ENCODE results near the gene VSIR. TPM values are rescaled to one million over a fixed set of nuclear protein-coding genes. Genes with fewer than 3 reads are reported as not detected.

Gene VSIR
- total and polyA plus RNA-seq, 12 donors = 36.6 to 112 (median 69.0) TPM

DNA sequence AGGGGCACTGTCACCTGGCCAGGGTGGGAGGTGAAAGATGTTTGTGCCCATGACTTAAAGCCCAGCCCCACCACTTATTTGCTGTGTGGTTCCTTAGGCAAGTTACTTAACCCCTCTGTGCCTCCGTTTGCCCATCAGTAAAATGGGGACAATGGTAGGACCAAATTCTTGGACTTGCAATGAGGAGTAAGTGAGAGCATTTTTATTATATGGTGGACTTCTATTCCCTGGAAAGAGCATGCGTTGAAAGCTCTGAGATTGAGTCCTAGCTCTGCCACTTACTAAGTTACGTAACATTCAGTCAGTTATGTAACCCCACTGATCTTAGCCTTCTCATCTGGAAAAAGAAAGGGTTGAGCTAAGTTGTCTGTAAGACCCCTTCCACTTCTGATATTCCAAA lies 18.8 kb downstream of the VSIR start:
- H3K9me3 ChIP-seq = no peaks in the 10 kb centered on the region
- no peaks in the 10 kb centered on the region for H3K27me3 ChIP-seq
- ATAC-seq (no peak), DNase-seq (no peak)
- WGBS, 2 donors = 84 to 85% methylated on average over 3 of the region's 3 CpGs
- peaks cover 4 to 99% (median 56%) of the 10 kb centered on the region in 9 donors for H3K4me1 ChIP-seq
- intact Hi-C loops (cut with DNase I) = no loop called here
- peaks cover 0 to 98% (median 44%) of the 10 kb centered on the region in 9 donors for H3K36me3 ChIP-seq
- no peak overlapping the region for H3K4me3 ChIP-seq
- peak overlapping the region in 9 of 10 donors; percentile 14 to 95 (median 43) for H3K27ac ChIP-seq
- TF ChIP-seq CTCF (IDR thresholded peaks at IDR 0.05) = no peak

DNA sequence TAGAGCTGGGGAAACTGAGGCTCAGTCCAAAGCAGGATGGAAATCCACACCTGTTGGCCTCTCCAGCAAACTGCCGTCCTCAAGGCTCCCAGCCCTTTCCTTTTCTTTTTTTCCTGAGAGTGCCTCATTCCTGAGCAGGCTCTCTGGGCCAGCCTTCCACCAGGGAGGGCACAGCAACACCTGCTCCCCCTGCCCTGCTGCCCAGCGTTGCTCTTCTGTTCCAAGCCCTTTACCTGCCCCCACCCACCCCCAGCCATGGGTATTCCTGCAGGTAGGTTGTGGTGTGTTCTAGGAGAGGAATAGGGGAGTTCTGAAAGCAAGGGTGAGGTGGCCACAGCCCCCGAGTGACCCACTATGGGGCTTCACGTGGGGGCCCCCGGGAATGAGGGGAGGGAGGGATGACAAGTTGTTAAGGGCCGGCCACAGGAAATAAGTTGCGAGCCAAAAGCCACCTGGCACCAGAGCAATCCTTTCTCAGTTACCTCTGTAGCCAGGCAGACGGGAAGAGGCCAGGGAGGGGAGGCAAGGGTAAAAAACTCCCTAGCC lies 19.3 kb downstream of the VSIR start:
- H3K27me3 ChIP-seq = no peaks in the 10 kb centered on the region
- H3K27ac ChIP-seq = peak overlapping the region in 9 of 10 donors; percentile 14 to 95 (median 43)
- TF ChIP-seq CTCF (IDR thresholded peaks at IDR 0.05) = no peak
- H3K4me3 ChIP-seq = no peak overlapping the region
- WGBS, 2 donors = 56 to 57% methylated on average over 8 of the region's 8 CpGs
- no peak for DNase-seq
- peaks cover 0 to 93% (median 44%) of the 10 kb centered on the region in 9 donors for H3K36me3 ChIP-seq
- ATAC-seq = no peak
- peaks cover 9 to 100% (median 61%) of the 10 kb centered on the region in 9 donors for H3K4me1 ChIP-seq
- intact Hi-C loops (cut with DNase I) = no loop called here
- H3K9me3 ChIP-seq = no peaks in the 10 kb centered on the region

- Histone ChIP-seq H3K4me3 (peak overlapping the region in 1 of 10 donors; percentile 12), H3K4me1 (peaks cover 16 to 100% (median 68%) of the 10 kb centered on the region in 9 donors), H3K36me3 (peaks cover 0 to 86% (median 44%) of the 10 kb centered on the region in 9 donors), H3K27me3 (no peaks in the 10 kb centered on the region), H3K9me3 (no peaks in the 10 kb centered on the region), H3K27ac (peak overlapping the region in 9 of 10 donors; percentile 8 to 95 (median 39))
- DNase-seq (peak in 1 of 2 donors; percentile 70), ATAC-seq (peak in 4 of 8 donors; percentile 5 to 30 (median 13))
- WGBS, 2 donors = 78 to 79% methylated on average over 15 of the region's 15 CpGs
- intact Hi-C loops (cut with DNase I) = no loop called here
- TF ChIP-seq CTCF (IDR thresholded peaks at IDR 0.05) = no peak
Observed at GRCh38 chr10:71753091-71753959, 20.0 kb downstream of the VSIR start.

DNA sequence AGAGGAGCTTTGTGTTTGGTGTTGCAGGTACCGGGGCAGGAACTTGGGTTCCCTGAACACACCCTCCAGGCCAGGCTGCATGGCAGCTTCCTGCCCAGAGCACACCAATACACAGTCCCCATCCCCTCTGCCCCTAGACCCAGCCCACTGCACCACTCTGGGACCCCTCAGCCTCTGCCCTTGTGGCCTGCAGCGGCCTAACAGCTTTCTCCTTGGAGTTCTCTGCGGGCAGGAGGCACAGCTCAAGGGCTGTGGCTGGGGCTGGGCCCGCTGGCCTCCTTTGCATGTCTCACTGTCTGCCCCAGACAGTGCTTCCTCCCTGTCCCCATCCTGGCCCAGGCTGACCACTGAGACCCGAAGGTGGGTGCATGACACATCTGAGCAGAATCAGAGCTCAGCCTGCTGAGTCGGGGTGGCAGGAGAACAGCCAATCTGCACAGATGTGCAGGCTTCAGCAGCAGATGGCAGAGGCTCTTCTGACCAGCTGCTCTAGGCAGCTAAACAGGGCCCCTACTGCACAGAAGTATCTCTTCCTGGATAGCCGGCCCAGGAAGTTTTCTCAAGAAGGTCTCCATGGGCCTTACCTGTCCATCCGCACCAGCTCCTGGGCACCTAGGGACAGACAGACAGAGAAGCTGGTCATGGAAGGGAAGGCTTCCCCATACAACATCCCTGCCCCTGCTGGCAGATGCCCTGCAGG lies 20.8 kb downstream of the VSIR start:
- intact Hi-C loops (cut with DNase I) = no loop called here
- no peak overlapping the region for H3K4me3 ChIP-seq
- H3K9me3 ChIP-seq = no peaks in the 10 kb centered on the region
- H3K36me3 ChIP-seq = peaks cover 0 to 78% (median 44%) of the 10 kb centered on the region in 9 donors
- peak overlapping the region in 8 of 10 donors; percentile 0 to 95 (median 29) for H3K27ac ChIP-seq
- H3K4me1 ChIP-seq = peaks cover 23 to 100% (median 70%) of the 10 kb centered on the region in 9 donors
- DNase-seq = no peak
- no peaks in the 10 kb centered on the region for H3K27me3 ChIP-seq
- WGBS, 2 donors = 80 to 94% methylated on average over 8 of the region's 8 CpGs
- no peak for ATAC-seq
- TF ChIP-seq CTCF (IDR thresholded peaks at IDR 0.05) = no peak
